HepG2 (cell line): Measurements from ENCODE around the gene RAD54L. TPM values are rescaled to one million over a fixed set of nuclear protein-coding genes. Genes with fewer than 3 reads are reported as not detected.
A peak's percentile ranks its signal among the peaks of the same experiment; 100 is the strongest.

ENCODE experiments used
- ADNP ChIP-seq: sonication (generic); formaldehyde crosslinking; IDR thresholded peaks from 2 replicates; pipeline ENCODE4 v1.4.0; 2020; ENCODE audit warnings: missing genetic modification reagents
- ATAD3A ChIP-seq: sonication (generic); formaldehyde crosslinking; IDR thresholded peaks from 2 replicates; pipeline ENCODE4 v1.4.0; 2020; ENCODE audit warnings: missing genetic modification reagents
- BORCS8-MEF2B ChIP-seq: sonication (generic); formaldehyde crosslinking; IDR thresholded peaks from 2 replicates; pipeline ENCODE4 v1.8.0; 2022; ENCODE audit warnings: mild to moderate bottlenecking, missing genetic modification reagents
- GABPA ChIP-seq, 2 experiments: IDR thresholded peaks; 2 replicates each; pipeline ENCODE4 v1.6.1; 2011 to 2016; ENCODE audit warnings: low read depth in 2 of 2, low read length in 1 of 2, missing biosample characterization in 1 of 2, missing genetic modification characterization in 1 of 2
- GABPB1 ChIP-seq: IDR thresholded peaks from 2 replicates; pipeline ENCODE4 v1.6.1; 2016; ENCODE audit warnings: mild to moderate bottlenecking, missing genetic modification reagents, moderate library complexity, missing compliant biosample characterization
- HIVEP1 ChIP-seq: sonication (generic); formaldehyde crosslinking; IDR thresholded peaks from 2 replicates; pipeline ENCODE4 v1.4.0; 2020; ENCODE audit warnings: mild to moderate bottlenecking, missing genetic modification reagents
- NBN ChIP-seq: fragments of 450-650 bp; conservative IDR thresholded peaks from 2 replicates; pipeline ENCODE4 v1.6.1; 2017
- NFYB ChIP-seq: sonication (generic); formaldehyde crosslinking; IDR thresholded peaks from 2 replicates; pipeline ENCODE4 v1.4.0; 2020; ENCODE audit warnings: missing genetic modification reagents
- RARA ChIP-seq: IDR thresholded peaks from 2 replicates; pipeline ENCODE4 v1.6.1; 2016; ENCODE audit warnings: missing genetic modification reagents, missing compliant biosample characterization
- REL ChIP-seq: sonication (generic); formaldehyde crosslinking; conservative IDR thresholded peaks from 2 replicates; pipeline ENCODE4 v1.8.0; 2022; ENCODE audit warnings: mild to moderate bottlenecking, missing genetic modification reagents, moderate library complexity
- SNAPC2 ChIP-seq: sonication (generic); formaldehyde crosslinking; IDR thresholded peaks from 2 replicates; pipeline ENCODE4 v1.8.1; 2022; ENCODE audit warnings: mild to moderate bottlenecking, missing genetic modification reagents
- TMF1 ChIP-seq: sonication (generic); formaldehyde crosslinking; IDR thresholded peaks from 2 replicates; pipeline ENCODE4 v1.8.1; 2022; ENCODE audit warnings: low read depth, missing genetic modification reagents
- ZFP82 ChIP-seq: sonication (generic); formaldehyde crosslinking; IDR thresholded peaks from 2 replicates; pipeline ENCODE4 v1.5.1; 2020; ENCODE audit warnings: mild to moderate bottlenecking, missing genetic modification reagents, borderline replicate concordance
- ZNF263 ChIP-seq: sonication (generic); formaldehyde crosslinking; IDR thresholded peaks from 2 replicates; pipeline ENCODE4 v1.4.0; 2020; ENCODE audit warnings: missing genetic modification reagents
- ZNF552 ChIP-seq: sonication (generic); formaldehyde crosslinking; IDR thresholded peaks from 2 replicates; pipeline ENCODE4 v1.9.0; 2022; ENCODE audit warnings: missing genetic modification reagents, mild to moderate bottlenecking, borderline replicate concordance
- ZNF749 ChIP-seq: sonication (generic); formaldehyde crosslinking; IDR thresholded peaks from 2 replicates; pipeline ENCODE4 v1.8.0; 2022; ENCODE audit warnings: mild to moderate bottlenecking, missing genetic modification reagents, moderate library complexity, borderline replicate concordance
- ZNF883 ChIP-seq: sonication (generic); formaldehyde crosslinking; IDR thresholded peaks from 2 replicates; pipeline ENCODE4 v1.5.1; 2020; ENCODE audit warnings: mild to moderate bottlenecking, missing genetic modification reagents; ENCODE audit errors: not compliant biosample characterization
- polyA plus RNA-seq, 8 experiments: library from polyadenylated mRNA; depleted of rRNA in 3 of 8; stranded (reverse) in 7 of 8; unstranded in 1 of 8; fragments of >200 nt; fragmentation: Illumina TruSeq in 4 of 8; extraction: Trizol in 4 of 8; gene quantifications; 2 replicates each; pipeline versions ENCODE4 v1.2.1 to v1.2.3, GENCODE V29; 2011 to 2016; ENCODE audit warnings: low read depth in 4 of 8, missing spikeins in 1 of 8, mixed read lengths in 1 of 8; ENCODE audit not compliant: insufficient read depth in 1 of 8
- total RNA-seq, 5 experiments: library from RNA; depleted of rRNA; stranded (reverse); fragments of >200 nt; fragmentation: Illumina TruSeq; extraction: Trizol; gene quantifications; 2 replicates each; pipeline ENCODE4 v1.2.3, GENCODE V29; 2016; ENCODE audit warnings: low read depth in 1 of 5
- TF ChIP-seq, protein P1 (sequence below): sonication (generic); formaldehyde crosslinking; IDR thresholded peaks from 2 replicates; pipeline ENCODE4 v1.8.0; 2022; ENCODE audit warnings: mild to moderate bottlenecking, missing genetic modification reagents; ENCODE audit not compliant: insufficient replicate concordance
- TF ChIP-seq, protein P2 (sequence below): sonication (generic); formaldehyde crosslinking; IDR thresholded peaks from 2 replicates; pipeline ENCODE4 v1.4.0; 2020; ENCODE audit warnings: missing genetic modification reagents
- TF ChIP-seq, protein P3 (sequence below): IDR thresholded peaks from 2 replicates; pipeline ENCODE4 v1.6.1; 2016; ENCODE audit warnings: low read depth

The RAD54L gene
- total and polyA plus RNA-seq, 2 of the 13 experiments (the other 11 are each of a cell fraction or from before 2014, with no cell fraction given) = 10.2 to 30.0 TPM

DNA sequence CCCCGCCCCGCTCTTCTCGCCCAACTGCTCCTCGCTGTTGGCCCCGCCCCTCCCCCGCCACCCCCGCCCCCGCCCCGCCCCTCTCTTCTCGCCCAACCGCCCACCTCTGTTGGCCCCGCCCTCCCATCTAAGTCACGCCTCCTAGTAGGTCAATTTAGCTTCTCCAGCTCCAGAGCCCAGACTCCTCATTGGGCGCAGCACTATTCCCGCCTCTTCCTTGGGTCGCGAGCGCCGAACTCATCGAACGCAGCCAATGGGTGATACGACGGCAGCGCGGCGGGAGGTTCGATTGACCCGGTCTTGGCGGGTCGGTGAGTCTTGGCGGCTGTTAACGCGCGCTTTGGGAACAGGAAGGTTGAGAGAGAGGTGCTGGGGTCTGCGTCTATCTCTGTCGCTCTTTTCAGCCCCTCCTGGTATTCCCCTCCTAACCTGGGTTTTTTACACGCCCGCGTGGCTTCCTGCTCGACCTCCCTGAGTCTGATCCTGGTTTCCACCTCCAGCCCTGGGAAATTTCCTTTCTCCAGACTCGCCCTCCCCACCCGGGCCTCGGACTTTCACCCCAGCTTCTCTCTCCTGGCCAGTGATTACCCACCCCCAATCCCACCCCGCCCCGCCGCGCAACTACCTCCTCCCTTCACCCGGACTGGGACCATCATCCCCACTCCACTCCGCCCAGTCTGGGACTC is at the start of gene RAD54L (continued):
- TF ChIP-seq NBN (no peak), HIVEP1 (peak; percentile 53), BORCS8-MEF2B (CRISPR knock-in tag) (peak; percentile 98), TMF1 (CRISPR knock-in tag) (no peak), GABPB1 (CRISPR knock-in tag) (peak; percentile 96), ZNF883 (CRISPR knock-in tag) (no peak), GABPA (IDR thresholded peaks at IDR 0.05; ENCODE audit: low read depth, low read length) (peak; percentile 73), GABPA (CRISPR knock-in tag; IDR thresholded peaks at IDR 0.05; ENCODE audit: low read depth) (peak; percentile 91), NFYB (CRISPR knock-in tag) (peak; percentile 96), ZFP82 (no peak), SNAPC2 (CRISPR knock-in tag) (peak; percentile 75; the same call in 1 of the 2 replicates), RARA (CRISPR knock-in tag) (peak; percentile 11; the same call in 1 of the 2 replicates), ZNF552 (CRISPR knock-in tag) (0 out of 2 replicates have a peak, but pooled peaks have one; percentile 57), ZNF749 (CRISPR knock-in tag) (peak; percentile 95), ATAD3A (CRISPR knock-in tag) (no peak), ADNP (CRISPR knock-in tag) (no peak), ZNF263 (CRISPR knock-in tag) (peak; percentile 80; the same call in 1 of the 2 replicates), REL (CRISPR knock-in tag) (peak; percentile 96)
- TF ChIP-seq, protein P1, sequence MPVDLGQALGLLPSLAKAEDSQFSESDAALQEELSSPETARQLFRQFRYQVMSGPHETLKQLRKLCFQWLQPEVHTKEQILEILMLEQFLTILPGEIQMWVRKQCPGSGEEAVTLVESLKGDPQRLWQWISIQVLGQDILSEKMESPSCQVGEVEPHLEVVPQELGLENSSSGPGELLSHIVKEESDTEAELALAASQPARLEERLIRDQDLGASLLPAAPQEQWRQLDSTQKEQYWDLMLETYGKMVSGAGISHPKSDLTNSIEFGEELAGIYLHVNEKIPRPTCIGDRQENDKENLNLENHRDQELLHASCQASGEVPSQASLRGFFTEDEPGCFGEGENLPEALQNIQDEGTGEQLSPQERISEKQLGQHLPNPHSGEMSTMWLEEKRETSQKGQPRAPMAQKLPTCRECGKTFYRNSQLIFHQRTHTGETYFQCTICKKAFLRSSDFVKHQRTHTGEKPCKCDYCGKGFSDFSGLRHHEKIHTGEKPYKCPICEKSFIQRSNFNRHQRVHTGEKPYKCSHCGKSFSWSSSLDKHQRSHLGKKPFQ (CRISPR knock-in tag) = no peak
- TF ChIP-seq, protein P2, sequence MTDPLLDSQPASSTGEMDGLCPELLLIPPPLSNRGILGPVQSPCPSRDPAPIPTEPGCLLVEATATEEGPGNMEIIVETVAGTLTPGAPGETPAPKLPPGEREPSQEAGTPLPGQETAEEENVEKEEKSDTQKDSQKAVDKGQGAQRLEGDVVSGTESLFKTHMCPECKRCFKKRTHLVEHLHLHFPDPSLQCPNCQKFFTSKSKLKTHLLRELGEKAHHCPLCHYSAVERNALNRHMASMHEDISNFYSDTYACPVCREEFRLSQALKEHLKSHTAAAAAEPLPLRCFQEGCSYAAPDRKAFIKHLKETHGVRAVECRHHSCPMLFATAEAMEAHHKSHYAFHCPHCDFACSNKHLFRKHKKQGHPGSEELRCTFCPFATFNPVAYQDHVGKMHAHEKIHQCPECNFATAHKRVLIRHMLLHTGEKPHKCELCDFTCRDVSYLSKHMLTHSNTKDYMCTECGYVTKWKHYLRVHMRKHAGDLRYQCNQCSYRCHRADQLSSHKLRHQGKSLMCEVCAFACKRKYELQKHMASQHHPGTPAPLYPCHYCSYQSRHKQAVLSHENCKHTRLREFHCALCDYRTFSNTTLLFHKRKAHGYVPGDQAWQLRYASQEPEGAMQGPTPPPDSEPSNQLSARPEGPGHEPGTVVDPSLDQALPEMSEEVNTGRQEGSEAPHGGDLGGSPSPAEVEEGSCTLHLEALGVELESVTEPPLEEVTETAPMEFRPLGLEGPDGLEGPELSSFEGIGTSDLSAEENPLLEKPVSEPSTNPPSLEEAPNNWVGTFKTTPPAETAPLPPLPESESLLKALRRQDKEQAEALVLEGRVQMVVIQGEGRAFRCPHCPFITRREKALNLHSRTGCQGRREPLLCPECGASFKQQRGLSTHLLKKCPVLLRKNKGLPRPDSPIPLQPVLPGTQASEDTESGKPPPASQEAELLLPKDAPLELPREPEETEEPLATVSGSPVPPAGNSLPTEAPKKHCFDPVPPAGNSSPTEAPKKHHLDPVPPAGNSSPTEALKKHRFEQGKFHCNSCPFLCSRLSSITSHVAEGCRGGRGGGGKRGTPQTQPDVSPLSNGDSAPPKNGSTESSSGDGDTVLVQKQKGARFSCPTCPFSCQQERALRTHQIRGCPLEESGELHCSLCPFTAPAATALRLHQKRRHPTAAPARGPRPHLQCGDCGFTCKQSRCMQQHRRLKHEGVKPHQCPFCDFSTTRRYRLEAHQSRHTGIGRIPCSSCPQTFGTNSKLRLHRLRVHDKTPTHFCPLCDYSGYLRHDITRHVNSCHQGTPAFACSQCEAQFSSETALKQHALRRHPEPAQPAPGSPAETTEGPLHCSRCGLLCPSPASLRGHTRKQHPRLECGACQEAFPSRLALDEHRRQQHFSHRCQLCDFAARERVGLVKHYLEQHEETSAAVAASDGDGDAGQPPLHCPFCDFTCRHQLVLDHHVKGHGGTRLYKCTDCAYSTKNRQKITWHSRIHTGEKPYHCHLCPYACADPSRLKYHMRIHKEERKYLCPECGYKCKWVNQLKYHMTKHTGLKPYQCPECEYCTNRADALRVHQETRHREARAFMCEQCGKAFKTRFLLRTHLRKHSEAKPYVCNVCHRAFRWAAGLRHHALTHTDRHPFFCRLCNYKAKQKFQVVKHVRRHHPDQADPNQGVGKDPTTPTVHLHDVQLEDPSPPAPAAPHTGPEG (CRISPR knock-in tag) = no peak
- TF ChIP-seq, protein P3, sequence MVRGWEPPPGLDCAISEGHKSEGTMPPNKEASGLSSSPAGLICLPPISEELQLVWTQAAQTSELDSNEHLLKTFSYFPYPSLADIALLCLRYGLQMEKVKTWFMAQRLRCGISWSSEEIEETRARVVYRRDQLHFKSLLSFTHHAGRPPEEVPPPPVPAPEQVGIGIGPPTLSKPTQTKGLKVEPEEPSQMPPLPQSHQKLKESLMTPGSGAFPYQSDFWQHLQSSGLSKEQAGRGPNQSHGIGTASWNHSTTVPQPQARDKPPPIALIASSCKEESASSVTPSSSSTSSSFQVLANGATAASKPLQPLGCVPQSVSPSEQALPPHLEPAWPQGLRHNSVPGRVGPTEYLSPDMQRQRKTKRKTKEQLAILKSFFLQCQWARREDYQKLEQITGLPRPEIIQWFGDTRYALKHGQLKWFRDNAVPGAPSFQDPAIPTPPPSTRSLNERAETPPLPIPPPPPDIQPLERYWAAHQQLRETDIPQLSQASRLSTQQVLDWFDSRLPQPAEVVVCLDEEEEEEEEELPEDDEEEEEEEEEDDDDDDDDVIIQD = peak; percentile 23; the same call in 1 of the 2 replicates
